ENCODE measurements around the gene CAV2. TPM values are rescaled to one million over a fixed set of nuclear protein-coding genes. Genes with fewer than 3 reads are reported as not detected.

The CAV2 gene
- total and polyA plus RNA-seq, 9 of the 15 experiments (the other 6 are each of a cell fraction or from before 2014, with no cell fraction given), result 16.1 to 137 (median 38.3) TPM

DNA sequence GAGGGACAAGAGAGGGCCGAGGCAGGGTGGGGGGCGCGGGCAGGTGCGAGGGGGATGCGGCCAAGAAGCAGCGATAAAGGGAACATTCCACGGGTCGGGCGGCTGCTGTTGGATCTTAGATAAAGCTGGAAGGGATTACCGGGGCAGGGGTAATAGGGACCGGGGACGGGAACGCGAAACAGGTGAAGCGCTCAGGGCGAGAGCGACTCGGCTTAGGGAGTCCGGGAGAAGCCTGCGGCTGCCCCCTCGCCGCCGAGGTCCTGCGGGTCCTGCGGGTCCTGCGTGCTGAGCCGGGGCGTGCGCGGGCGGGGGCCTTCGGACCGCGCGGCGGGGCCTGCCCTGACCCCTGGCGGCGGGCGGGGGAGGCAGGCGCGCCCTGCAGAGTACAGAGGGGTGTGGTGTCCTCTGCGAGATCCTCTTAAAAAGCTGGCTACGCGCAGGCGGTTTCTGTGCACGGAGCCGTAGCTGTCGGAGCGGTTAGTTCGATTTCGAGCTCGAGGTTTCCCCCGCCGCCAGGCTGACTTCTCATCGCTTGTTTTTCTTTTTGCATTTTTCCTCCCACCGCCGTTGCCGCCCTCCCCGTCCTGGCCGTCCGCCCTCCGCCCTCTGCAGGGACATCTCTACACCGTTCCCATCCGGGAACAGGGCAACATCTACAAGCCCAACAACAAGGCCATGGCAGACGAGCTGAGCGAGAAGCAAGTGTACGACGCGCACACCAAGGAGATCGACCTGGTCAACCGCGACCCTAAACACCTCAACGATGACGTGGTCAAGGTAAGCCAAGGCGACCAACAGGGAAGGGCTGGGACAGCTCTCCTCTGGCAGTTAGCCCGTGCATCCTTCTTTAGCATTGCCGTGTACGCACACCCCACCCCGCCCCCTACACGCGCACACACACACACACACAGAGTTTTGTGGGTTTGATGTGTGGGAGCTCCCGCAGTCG is 26.6 kb downstream of the CAV2 start (continued):
- TF ChIP-seq, protein P1, sequence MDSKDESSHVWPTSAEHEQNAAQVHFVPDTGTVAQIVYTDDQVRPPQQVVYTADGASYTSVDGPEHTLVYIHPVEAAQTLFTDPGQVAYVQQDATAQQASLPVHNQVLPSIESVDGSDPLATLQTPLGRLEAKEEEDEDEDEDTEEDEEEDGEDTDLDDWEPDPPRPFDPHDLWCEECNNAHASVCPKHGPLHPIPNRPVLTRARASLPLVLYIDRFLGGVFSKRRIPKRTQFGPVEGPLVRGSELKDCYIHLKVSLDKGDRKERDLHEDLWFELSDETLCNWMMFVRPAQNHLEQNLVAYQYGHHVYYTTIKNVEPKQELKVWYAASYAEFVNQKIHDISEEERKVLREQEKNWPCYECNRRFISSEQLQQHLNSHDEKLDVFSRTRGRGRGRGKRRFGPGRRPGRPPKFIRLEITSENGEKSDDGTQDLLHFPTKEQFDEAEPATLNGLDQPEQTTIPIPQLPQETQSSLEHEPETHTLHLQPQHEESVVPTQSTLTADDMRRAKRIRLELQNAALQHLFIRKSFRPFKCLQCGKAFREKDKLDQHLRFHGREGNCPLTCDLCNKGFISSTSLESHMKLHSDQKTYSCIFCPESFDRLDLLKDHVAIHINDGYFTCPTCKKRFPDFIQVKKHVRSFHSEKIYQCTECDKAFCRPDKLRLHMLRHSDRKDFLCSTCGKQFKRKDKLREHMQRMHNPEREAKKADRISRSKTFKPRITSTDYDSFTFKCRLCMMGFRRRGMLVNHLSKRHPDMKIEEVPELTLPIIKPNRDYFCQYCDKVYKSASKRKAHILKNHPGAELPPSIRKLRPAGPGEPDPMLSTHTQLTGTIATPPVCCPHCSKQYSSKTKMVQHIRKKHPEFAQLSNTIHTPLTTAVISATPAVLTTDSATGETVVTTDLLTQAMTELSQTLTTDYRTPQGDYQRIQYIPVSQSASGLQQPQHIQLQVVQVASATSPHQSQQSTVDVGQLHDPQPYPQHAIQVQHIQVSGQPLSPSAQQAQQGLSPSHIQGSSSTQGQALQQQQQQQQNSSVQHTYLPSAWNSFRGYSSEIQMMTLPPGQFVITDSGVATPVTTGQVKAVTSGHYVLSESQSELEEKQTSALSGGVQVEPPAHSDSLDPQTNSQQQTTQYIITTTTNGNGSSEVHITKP (IDR thresholded peaks at IDR 0.05; ENCODE audit: partially characterized antibody), result peak; percentile 55
- TF ChIP-seq E2F3 (CRISPR knock-in tag; IDR thresholded peaks at IDR 0.05) (0 out of 2 replicates have a peak, but pooled peaks have one; percentile 63), SOX6 (IDR thresholded peaks at IDR 0.05) (peak; percentile 63; the same call in 1 of the 2 replicates), KLF1 (tag; IDR thresholded peaks at IDR 0.05) (peak; percentile 88), TFAM (CRISPR knock-in tag; conservative IDR thresholded peaks at IDR 0.05) (no peak), SMARCE1 (IDR thresholded peaks at IDR 0.05) (peak; percentile 37; the same call in 1 of the 2 replicates), CBFA2T2 (conservative IDR thresholded peaks at IDR 0.05) (0 out of 2 replicates have a peak, but pooled peaks have one; percentile 29)
- TF ChIP-seq, protein P2, sequence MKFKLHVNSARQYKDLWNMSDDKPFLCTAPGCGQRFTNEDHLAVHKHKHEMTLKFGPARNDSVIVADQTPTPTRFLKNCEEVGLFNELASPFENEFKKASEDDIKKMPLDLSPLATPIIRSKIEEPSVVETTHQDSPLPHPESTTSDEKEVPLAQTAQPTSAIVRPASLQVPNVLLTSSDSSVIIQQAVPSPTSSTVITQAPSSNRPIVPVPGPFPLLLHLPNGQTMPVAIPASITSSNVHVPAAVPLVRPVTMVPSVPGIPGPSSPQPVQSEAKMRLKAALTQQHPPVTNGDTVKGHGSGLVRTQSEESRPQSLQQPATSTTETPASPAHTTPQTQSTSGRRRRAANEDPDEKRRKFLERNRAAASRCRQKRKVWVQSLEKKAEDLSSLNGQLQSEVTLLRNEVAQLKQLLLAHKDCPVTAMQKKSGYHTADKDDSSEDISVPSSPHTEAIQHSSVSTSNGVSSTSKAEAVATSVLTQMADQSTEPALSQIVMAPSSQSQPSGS (CRISPR knock-in tag; IDR thresholded peaks at IDR 0.05), result no peak
- TF ChIP-seq, protein P3, sequence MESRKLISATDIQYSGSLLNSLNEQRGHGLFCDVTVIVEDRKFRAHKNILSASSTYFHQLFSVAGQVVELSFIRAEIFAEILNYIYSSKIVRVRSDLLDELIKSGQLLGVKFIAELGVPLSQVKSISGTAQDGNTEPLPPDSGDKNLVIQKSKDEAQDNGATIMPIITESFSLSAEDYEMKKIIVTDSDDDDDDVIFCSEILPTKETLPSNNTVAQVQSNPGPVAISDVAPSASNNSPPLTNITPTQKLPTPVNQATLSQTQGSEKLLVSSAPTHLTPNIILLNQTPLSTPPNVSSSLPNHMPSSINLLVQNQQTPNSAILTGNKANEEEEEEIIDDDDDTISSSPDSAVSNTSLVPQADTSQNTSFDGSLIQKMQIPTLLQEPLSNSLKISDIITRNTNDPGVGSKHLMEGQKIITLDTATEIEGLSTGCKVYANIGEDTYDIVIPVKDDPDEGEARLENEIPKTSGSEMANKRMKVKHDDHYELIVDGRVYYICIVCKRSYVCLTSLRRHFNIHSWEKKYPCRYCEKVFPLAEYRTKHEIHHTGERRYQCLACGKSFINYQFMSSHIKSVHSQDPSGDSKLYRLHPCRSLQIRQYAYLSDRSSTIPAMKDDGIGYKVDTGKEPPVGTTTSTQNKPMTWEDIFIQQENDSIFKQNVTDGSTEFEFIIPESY (CRISPR knock-in tag; IDR thresholded peaks at IDR 0.05), result peak; percentile 79
- TF ChIP-seq, protein P4, sequence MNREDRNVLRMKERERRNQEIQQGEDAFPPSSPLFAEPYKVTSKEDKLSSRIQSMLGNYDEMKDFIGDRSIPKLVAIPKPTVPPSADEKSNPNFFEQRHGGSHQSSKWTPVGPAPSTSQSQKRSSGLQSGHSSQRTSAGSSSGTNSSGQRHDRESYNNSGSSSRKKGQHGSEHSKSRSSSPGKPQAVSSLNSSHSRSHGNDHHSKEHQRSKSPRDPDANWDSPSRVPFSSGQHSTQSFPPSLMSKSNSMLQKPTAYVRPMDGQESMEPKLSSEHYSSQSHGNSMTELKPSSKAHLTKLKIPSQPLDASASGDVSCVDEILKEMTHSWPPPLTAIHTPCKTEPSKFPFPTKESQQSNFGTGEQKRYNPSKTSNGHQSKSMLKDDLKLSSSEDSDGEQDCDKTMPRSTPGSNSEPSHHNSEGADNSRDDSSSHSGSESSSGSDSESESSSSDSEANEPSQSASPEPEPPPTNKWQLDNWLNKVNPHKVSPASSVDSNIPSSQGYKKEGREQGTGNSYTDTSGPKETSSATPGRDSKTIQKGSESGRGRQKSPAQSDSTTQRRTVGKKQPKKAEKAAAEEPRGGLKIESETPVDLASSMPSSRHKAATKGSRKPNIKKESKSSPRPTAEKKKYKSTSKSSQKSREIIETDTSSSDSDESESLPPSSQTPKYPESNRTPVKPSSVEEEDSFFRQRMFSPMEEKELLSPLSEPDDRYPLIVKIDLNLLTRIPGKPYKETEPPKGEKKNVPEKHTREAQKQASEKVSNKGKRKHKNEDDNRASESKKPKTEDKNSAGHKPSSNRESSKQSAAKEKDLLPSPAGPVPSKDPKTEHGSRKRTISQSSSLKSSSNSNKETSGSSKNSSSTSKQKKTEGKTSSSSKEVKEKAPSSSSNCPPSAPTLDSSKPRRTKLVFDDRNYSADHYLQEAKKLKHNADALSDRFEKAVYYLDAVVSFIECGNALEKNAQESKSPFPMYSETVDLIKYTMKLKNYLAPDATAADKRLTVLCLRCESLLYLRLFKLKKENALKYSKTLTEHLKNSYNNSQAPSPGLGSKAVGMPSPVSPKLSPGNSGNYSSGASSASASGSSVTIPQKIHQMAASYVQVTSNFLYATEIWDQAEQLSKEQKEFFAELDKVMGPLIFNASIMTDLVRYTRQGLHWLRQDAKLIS (CRISPR knock-in tag; IDR thresholded peaks at IDR 0.05), result no peak
- TF ChIP-seq, protein P5, sequence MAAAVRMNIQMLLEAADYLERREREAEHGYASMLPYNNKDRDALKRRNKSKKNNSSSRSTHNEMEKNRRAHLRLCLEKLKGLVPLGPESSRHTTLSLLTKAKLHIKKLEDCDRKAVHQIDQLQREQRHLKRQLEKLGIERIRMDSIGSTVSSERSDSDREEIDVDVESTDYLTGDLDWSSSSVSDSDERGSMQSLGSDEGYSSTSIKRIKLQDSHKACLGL (CRISPR knock-in tag; IDR thresholded peaks at IDR 0.05; ENCODE audit: borderline replicate concordance, poor library complexity, severe bottlenecking), result no peak
- TF ChIP-seq, protein P6, sequence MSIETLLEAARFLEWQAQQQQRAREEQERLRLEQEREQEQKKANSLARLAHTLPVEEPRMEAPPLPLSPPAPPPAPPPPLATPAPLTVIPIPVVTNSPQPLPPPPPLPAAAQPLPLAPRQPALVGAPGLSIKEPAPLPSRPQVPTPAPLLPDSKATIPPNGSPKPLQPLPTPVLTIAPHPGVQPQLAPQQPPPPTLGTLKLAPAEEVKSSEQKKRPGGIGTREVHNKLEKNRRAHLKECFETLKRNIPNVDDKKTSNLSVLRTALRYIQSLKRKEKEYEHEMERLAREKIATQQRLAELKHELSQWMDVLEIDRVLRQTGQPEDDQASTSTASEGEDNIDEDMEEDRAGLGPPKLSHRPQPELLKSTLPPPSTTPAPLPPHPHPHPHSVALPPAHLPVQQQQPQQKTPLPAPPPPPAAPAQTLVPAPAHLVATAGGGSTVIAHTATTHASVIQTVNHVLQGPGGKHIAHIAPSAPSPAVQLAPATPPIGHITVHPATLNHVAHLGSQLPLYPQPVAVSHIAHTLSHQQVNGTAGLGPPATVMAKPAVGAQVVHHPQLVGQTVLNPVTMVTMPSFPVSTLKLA (conservative IDR thresholded peaks at IDR 0.05), result no peak

All from K562 (cell line).